ENCODE data around the gene SNX8.

SNX8 gene

DNA sequence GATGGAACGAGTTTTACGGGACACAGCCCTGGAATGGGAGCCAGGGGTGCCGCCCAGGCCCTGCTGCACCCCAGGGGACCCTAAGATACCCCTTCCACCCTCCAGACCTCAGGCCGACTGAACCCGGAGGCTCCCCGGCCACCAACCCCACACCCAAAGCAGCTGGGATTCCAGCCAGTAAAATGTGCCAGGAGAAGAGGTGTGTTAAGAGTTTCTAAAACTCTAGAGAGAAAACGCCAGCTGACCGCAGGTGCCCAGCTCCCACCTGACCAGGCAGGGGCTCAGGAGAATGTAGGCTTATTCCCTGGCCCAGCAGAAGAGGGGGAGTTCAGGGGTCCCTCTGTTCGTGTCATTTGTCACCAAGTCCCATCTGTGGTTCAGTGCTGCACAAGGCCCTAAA lies 54.8 kb downstream of the SNX8 start:
- DNase-seq = no peak

- peak in 1 of 5 experiments; percentile 56 for DNase-seq
Measured at GRCh38 chr7:2258661-2259365, 55.4 kb downstream of the SNX8 start.

GRCh38 chr7:2257651-2258050 lies 56.6 kb downstream of the SNX8 start:
- DNase-seq = no peak

DNA sequence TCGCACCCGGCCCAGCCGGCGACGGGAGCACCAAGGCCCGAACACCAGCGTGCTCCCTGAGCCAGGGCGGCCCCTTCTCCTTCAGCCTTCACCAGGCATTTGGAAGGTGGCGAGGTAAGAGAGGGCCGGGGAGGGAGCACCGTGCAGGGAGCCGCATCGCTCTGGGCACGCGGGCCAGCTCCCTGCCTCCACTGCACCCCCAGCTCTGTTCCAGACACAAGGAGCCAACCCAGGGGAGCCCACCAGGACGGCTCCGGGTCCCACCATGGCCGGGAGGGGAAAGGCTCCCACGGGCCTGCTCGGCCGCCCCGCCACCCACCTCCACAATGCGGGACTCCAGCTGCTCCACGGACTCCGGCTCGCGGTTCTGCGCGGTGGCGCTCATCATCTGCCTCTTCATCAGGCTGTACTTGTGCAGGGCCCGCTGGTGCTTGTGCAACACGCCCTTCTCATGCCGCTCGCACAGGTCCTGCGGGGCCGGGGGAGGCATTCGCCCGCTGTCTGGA lies 57.1 kb downstream of the SNX8 start:
- no peak for DNase-seq

DNA sequence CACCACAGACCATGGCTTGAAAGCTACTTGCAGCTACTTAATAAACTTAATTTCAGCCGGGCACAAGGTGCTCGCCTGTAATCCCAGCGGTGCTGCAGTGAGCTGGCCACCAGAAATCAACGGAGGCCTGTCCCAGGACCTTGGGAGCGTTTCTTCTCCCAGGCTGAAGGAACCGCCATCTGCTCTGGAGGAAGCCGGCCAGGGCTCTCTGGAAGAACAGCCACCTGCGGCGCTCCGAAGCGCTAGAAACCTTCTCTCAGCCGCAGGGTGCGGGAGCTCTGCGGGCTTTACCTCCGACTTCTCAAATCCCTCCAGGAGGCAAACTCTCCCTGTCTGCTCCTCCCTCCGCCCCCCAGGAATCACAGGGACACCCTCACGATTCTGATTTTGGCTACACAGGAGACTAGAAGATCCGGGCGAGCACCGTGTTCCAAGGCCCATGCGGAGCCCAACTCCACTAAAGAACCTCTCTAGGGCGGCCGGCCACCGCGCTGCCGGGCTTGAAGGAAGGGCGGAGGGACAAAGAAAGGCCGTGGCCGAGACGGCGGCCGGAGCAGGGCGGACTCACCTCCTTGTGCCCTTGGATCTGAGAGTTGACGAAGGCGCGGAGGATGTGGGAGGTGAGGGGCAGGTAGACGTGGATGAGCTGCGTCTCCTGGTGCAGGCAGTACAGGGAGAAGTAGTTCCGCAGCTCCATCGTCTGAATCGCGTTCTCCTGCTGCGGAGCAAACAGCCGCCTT lies 57.8 kb downstream of the SNX8 start:
- no peak for DNase-seq

DNA sequence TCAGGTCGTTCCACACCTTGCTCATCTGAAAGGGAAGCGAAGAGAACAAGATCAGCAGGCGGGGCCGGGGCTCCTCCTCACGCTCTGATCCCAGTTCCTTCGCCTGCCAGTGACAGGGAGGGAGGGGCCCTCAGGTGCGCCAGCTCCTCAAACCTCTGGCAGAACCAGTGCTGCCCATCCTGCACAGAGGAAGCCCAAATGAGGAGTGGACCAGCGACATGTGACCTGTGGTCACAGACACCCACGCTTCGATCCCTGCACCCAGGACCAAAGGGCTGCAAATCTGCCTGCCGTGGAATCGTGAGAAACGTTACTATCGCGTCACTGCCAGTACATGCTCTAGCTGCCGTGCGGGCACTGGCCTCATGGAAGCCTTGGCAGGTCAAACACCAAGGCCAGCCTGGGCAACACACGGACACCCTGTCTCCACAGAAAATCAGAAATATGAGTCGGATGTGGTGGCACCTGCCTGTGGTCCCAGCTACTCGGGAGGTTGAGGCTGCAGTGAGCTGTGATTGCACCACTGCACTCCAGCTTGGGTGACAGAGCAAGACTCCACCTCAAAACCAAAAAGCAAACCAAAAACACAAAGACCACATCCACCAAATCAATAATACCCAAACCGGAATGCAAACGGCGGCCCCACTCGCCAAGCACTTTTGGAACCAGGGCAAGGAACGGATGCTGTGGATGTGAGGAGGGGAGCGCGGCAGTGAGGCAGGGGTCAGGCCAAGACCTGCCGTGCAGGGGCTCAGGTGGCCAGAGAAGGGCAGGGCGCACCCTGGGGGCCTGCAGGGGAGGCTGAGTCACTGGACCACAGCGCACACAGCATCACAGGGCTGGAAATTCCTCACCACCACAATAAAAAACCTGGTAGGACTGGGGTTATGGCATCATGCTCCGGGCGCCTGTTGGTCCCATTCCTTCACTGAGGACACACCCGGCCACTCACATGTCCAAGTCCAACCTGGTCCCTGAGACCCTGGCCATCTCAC lies 58.8 kb downstream of the SNX8 start:
- no peak for DNase-seq

GRCh38 chr7:2254429-2255144 lies 59.7 kb downstream of the SNX8 start:
- no peak for DNase-seq

- DNase-seq = no peak
Measured at GRCh38 chr7:2253525-2254244, 60.6 kb downstream of the SNX8 start.

DNA sequence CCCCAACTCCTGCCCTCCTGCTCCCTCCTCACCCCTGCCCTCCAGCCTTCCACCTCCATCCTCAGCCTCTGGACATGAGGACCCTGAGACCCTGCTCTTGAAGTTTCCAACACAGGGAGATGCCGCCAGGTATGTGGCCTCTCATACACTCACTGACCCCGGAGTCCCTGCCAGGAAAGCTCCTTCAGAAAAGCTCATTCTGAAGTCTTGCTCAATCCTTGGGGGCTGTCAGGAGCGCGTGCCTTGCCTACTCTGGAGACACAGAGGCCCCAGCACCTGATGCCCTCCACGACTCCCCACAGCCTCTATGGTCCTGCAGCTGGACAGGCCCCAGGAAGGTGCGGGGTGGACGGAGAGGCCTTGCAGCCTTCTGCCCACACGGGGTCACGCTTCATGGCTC lies 61.2 kb downstream of the SNX8 start:
- no peak for DNase-seq

DNA sequence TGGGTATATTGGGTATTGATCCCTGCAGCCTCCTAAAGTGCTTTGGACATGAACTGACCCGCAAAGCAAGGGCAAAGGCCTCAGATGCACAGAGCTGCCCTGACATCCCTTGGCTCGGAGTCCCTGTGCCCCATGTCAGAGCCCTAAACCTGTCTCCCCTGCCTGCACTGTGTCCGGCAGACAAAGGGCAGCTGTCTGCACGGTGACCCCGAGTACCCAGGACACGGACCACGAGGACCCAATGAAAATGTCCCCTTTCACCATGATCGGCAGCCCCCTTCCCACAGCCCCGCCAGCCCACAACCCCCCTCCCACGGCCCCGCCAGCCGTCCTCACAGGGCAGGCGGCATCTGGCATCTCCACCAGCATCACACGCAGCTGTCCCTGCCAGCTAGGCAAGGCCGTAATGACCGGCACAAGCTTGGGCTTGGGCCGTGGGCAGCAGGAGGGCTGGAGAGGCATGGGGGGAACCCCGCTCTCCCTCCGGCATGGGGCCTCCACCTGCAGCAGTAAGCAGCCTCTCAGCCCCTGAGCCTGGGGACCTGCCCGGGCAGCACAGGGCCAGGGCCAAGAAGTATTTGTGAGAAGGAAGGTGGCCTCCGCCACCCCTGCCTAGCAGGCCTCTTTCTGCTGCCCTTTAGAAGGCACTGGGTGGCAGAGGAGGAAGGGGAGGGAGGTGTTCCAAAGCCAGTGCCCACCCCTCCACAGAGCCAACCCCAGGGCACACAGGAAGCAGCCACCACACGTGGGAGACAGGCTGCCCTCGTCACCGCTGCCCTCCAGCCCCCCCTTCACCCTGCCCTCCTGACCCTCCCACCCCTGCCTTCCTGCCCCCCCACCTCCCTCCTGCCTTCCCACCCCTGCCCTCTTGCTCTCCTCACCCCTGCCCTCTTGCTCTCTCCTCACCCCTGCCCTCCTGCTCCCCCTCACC lies 62.1 kb downstream of the SNX8 start:
- DNase-seq = peak in 1 of 5 experiments; percentile 56

- no peak for DNase-seq
Measured at GRCh38 chr7:2251381-2251780, 62.9 kb downstream of the SNX8 start.

- DNase-seq = no peak
Measured at GRCh38 chr7:2249744-2250323, 64.4 kb downstream of the SNX8 start.

GRCh38 chr7:2248984-2249694 lies 65.1 kb downstream of the SNX8 start:
- peak in 1 of 5 experiments; percentile 47 for DNase-seq

DNA sequence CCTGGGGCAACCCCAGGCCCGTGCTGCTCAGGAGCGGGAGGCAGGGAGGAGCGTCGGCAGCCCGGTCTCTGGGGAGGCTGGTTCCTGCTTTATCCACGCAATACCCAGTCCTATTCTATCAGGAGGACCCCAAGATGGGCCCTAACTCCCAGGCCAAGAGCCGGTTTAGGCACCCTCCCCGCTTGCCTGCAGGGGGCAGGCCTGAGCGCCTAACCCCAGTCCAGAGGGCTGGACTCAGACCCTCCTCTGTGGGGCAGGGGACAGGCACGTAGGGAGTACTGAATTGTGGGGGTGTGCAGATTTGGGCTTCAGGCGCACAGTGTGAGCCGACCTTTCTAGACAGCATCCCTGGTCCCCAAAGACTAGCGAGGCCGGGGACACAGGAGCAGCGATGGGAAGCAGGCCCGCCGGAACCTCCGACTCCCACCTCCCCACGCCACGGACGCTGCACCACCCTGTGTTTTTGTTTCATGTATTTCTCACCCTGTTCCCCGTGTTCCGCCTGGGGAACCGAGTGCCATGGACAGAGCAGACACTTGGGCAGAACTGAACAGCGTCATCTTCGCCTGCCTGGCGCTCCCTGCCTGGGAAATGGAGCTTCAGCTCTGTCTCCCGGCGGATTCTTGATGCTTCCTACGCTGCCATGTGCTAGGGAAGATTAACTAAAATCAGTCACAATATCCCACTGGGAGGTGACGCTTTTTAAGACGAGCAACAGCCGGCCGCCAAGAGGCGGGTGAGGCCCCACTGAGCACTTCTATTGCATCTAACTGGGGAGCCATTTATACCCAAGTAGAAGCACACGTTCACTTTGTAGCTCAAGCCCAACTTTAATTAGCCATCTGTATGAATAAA lies 66.9 kb downstream of the SNX8 start:
- DNase-seq = no peak

DNA sequence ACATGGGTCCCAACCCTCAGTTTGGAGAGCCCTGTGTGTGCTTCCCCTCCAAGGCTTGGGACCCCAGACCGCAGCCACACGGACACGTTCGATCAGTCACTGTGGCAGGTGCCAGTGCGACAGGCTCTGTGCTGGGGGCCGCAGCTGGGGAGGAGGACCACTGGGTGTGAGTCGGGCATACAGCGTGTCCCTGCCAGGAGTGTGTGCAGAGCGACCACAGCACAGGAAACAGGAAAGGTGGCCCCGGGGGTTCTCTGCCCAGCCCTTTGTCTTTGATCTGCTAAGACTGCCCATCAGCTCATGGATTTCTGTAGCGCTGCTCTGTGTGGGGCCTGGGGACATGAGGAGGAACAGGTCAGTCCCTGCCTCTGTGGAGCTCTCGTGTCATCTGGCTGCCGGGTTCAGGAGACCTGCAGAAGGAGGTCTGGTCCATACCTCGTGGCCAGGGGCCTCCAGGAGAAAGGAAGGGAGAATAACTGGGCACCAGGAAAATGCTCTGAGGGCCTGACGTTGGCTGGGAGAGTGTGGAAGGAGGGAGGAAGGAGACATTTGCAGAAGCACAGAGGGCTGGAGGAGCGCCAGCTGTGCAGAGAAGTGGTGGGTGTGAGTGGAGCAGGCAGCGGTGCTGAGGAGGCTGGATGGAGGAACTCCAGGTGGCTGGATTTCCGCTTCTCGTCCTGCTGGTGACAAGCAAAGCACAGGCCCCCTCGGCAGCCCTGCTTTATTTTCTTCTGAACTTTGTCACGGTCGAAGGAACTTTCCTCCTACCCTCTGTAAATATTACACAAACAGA lies 68.2 kb downstream of the SNX8 start:
- DNase-seq = no peak

DNA sequence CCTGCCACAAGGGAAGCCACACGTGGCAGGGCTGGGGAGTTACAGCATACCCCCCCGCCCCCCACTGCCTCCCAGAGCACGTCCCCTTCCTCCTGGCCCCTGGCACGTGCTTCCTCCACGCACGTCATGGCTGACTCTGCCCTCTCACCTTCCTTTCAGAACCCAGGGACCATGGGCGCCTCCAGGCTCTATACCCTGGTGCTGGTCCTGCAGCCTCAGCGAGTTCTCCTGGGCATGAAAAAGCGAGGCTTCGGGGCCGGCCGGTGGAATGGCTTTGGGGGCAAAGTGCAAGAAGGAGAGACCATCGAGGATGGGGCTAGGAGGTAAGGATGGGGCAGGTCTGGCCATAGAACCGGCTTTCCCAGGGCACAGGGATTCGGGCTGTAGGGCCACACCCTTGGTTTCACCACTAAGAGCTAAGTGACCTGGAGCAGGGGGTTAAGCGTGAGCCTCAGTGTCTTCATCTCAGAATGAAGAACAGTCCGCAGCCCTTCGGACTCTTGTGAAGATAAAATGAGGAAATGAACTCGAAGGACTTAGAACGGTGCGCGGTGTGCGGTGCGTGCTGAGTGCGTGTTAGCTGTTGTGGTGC lies 69.7 kb downstream of the SNX8 start:
- DNase-seq = no peak

- DNase-seq = no peak
Measured at GRCh38 chr7:2243458-2243857, 70.8 kb downstream of the SNX8 start.
